HG02870 (cell line): ENCODE data around the gene BLVRA.

Experiments used
- ATAC-seq: cut with Tn5 transposase; IDR thresholded peaks from one replicate; pipeline ENCODE4 v1.9.1; 2021; ENCODE audit warnings: mild to moderate bottlenecking, moderate library complexity; ENCODE audit not compliant: unreplicated experiment

BLVRA gene

GRCh38 chr7:43749383-43749940, 9.0 kb upstream of the BLVRA start:
- ATAC-seq: no peak

- ATAC-seq: no peak
Measured at GRCh38 chr7:43750016-43750887, 8.2 kb upstream of the BLVRA start.

- no peak for ATAC-seq
Measured at GRCh38 chr7:43752411-43752810, 6.1 kb upstream of the BLVRA start.

GRCh38 chr7:43753271-43753810, 5.1 kb upstream of the BLVRA start:
- no peak for ATAC-seq

GRCh38 chr7:43753843-43754242, 4.6 kb upstream of the BLVRA start:
- no peak for ATAC-seq

GRCh38 chr7:43754596-43754995, 3.9 kb upstream of the BLVRA start:
- no peak for ATAC-seq

- ATAC-seq: peak; percentile 46
Measured at GRCh38 chr7:43756368-43757072, 2.0 kb upstream of the BLVRA start.

- no peak for ATAC-seq
Measured at GRCh38 chr7:43757073-43757720, 1.3 kb upstream of the BLVRA start.

- peak; percentile 42 for ATAC-seq
Measured at GRCh38 chr7:43758822-43759683, 573 bp downstream of the BLVRA start.

GRCh38 chr7:43760861-43761260, 2.4 kb downstream of the BLVRA start:
- no peak for ATAC-seq

- no peak for ATAC-seq
Measured at GRCh38 chr7:43761382-43761781, 2.9 kb downstream of the BLVRA start.

- no peak for ATAC-seq
Measured at GRCh38 chr7:43761938-43762692, 3.6 kb downstream of the BLVRA start.

- ATAC-seq: no peak
Measured at GRCh38 chr7:43763183-43763582, 4.7 kb downstream of the BLVRA start.

GRCh38 chr7:43764039-43764761, 5.7 kb downstream of the BLVRA start:
- peak; percentile 53 for ATAC-seq

- no peak for ATAC-seq
Measured at GRCh38 chr7:43764807-43765491, 6.5 kb downstream of the BLVRA start.

- no peak for ATAC-seq
Measured at GRCh38 chr7:43766564-43766963, 8.1 kb downstream of the BLVRA start.

- ATAC-seq: no peak
Measured at GRCh38 chr7:43767311-43767710, 8.8 kb downstream of the BLVRA start.

- ATAC-seq: no peak
Measured at GRCh38 chr7:43768201-43768886, 9.9 kb downstream of the BLVRA start.
